Measurements from ENCODE around the gene ATP10D.

The ATP10D gene

GRCh38 chr4:47598896-47599295, 113.8 kb downstream of the ATP10D start:
- no peak for DNase-seq

DNA sequence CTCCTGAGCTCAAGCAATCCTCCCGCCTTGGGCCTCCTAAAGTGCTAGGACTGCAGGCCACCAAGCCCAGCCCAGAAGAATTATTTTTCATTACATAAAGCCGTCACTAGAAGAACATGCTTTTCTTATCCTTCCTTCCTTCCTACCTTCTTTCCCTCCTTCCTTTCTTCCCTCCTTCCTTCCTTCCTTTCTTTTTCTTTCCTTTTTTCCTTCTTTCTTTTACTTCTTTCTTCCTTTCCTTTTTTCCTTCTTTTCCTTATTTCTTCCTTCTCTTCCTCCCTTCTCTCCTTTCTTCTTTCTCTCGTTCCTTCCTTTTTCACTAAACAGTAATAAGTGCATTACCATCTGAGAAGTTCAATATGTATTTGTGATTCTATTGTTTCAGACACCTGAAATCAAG, 121.4 kb downstream of the ATP10D start:
- no peak for DNase-seq

- DNase-seq, result no peak
These were observed 127.3 kb downstream of the ATP10D start for GRCh38 chr4:47612116-47613023.

- DNase-seq, result no peak
These were observed 130.3 kb downstream of the ATP10D start for GRCh38 chr4:47615385-47615784.

- no peak for DNase-seq
These were observed 132.5 kb downstream of the ATP10D start for GRCh38 chr4:47617607-47618006.

DNA sequence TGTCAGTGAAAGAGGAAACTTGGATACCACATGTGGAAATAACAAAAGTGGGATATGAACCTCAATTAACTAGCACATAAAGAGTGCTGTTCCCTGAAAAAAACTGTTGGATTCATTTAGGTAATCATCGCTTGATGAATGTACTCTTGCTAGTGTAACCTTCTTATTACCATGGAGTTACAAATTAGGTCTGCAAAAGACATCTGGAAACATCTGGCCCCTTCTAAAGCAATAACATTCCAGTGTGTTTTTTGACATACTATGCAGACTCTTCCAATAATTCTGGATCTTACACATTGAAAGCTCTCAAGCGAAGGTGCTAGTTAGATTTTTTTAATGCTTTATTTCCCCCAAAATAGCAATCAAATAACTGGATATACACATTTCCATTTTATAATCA, 134.6 kb downstream of the ATP10D start:
- no peak for DNase-seq

GRCh38 chr4:47621181-47621580, 136.1 kb downstream of the ATP10D start:
- DNase-seq, result no peak

- no peak for DNase-seq
These were observed 139.0 kb downstream of the ATP10D start for GRCh38 chr4:47624031-47624441.

GRCh38 chr4:47631161-47631560, 146.1 kb downstream of the ATP10D start:
- no peak for DNase-seq

- no peak for DNase-seq
These were observed 154.5 kb downstream of the ATP10D start for GRCh38 chr4:47639531-47639930.

DNA sequence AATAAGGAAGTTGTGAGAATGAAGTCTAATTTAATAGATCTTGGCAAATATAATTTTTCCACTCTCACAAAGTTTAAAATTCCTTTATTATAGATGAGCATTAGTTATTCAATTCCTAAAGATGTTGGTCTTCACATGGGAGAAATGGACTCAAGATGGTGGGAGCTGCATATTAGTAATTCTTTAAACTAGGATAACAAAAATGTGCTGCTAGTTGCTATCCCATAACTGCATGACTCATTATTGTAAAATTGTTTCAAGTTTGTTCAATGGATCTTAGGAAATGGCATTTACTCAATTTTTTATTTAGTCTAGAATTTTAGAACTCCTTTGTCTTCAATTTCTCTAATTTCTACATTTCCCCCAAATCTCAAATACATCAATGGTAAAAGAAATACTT, 155.8 kb downstream of the ATP10D start:
- no peak for DNase-seq

GRCh38 chr4:47641755-47642154, 156.7 kb downstream of the ATP10D start:
- no peak for DNase-seq

DNA sequence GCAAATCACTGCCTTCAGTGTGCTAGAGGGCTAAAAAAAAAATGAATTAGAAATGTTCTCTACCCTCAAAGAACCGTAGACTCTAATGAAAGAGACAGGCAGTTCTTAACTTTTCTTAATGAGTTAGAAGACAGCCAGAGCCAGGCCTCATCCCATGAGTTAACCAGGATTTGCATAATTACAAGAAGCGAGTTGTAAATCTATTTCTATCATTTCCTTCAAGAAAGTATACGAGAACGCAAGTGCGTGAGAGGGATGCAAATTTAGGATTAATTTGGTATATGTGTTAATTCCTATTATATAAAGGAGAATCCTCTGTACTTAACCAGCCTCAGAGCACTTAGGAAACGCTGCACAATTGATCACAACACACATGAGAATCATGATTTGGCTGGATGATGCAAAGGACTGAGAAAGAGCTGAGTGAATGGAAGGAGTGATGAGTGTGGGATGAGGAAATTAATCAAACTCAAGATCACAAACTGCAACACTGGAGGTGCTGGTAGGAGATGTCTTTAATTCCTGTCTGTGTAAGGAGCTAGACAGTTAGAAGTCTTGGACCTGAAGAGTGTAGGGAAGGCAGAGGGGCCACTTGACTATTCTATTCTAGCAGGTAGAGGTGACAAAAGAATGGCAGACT, 157.2 kb downstream of the ATP10D start:
- no peak for DNase-seq
